Muscle layer of colon (tissue), 2 donors: ENCODE measurements around the gene AMER2.

Experiments used
- H3K27ac ChIP-seq: one replicate; pipeline ENCODE4 v1.7.0; 2013; ENCODE audit warnings: low read depth, mild to moderate bottlenecking, low read length, moderate library complexity
- H3K27me3 ChIP-seq, 2 donors: one replicate each; pipeline ENCODE4 v1.7.0; 2013; ENCODE audit warnings: low read length in 2 of 2, mild to moderate bottlenecking in 2 of 2; ENCODE audit not compliant: insufficient read depth in 2 of 2, control insufficient read depth in 1 of 2
- H3K36me3 ChIP-seq: one replicate; pipeline ENCODE4 v1.7.0; 2013; ENCODE audit warnings: mild to moderate bottlenecking, low read length; ENCODE audit not compliant: insufficient read depth
- H3K4me1 ChIP-seq: one replicate; pipeline ENCODE4 v1.7.0; 2013; ENCODE audit warnings: mild to moderate bottlenecking, low read length; ENCODE audit not compliant: insufficient read depth
- H3K4me3 ChIP-seq, 2 donors: one replicate each; pipeline ENCODE4 v1.7.0; 2013; ENCODE audit warnings: low read length in 2 of 2, low read depth in 1 of 2, mild to moderate bottlenecking in 1 of 2, moderate library complexity in 1 of 2
- H3K9ac ChIP-seq: one replicate; pipeline ENCODE4 v1.7.0; 2013; ENCODE audit warnings: low read length
- H3K9me3 ChIP-seq: one replicate; pipeline ENCODE4 v1.7.0; 2013; ENCODE audit warnings: mild to moderate bottlenecking, low read length
- donor health status: abdominal sarcoma.
- donor health status: Adenocarcinoma of cecum.

Gene AMER2, protein sequence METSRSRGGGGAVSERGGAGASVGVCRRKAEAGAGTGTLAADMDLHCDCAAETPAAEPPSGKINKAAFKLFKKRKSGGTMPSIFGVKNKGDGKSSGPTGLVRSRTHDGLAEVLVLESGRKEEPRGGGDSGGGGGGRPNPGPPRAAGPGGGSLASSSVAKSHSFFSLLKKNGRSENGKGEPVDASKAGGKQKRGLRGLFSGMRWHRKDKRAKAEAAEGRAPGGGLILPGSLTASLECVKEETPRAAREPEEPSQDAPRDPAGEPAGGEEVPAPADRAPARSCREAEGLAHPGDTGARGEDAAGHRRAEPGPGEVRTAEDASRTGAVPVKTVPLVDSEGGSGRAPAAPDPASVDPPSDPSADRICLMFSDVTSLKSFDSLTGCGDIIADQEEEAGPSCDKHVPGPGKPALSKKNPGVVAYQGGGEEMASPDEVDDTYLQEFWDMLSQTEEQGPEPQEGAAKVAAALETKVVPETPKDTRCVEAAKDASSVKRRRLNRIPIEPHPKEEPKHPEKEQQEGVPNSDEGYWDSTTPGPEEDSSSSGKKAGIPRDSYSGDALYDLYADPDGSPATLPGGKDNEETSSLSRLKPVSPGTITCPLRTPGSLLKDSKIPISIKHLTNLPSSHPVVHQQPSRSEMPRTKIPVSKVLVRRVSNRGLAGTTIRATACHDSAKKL

DNA sequence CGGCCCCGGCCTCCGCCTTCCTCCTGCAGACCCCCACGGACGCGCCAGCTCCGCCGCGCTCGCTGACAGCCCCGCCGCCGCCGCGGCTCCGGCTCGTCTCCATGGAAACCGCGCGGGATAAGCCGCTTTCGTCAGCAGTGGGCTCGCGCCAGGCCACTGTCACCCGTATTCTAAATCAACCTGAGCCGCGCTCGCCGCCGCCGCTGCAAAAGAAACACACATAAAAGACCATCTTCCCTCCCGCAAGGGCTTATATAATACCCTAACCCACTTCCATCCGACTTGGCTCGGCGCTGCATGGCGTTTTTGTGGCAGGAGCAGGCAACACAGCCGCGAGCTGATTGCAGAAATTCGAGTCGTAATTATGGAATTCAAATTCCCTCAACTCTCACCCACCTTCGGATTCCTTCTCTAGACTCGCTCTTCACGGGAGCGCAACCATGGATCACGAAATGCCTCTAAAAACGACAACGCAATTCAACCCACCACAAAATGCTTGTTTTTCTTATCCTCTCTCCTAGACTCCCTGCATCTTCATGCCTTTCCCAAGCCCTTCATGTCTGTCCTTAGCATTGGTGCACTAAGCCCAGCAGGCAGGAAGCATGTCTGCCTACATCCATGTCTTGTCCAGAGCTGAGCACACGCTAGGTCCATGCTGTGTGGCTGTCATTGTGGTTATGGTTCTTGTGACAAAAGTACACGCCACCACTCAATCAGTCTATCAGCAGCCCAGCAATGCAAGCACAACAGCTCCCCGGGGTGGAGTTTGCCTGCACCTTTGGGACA, at the start of gene AMER2:
AMER2 (minus strand) TSS at position 772 of the 786 bp plus-strand sequence; CDS start at position 103, 669 bp downstream.
- H3K36me3 ChIP-seq: no peaks in the 10 kb centered on the region
- H3K4me3 ChIP-seq: peak within 1 kb of the TSS; percentile 21 to 39
- no peak within 1 kb of the TSS for H3K9ac ChIP-seq
- H3K9me3 ChIP-seq: no peaks in the 10 kb centered on the region
- H3K27me3 ChIP-seq: peaks cover 19 to 35% of the 10 kb centered on the region in 2 donors
- peaks cover 5% of the 10 kb centered on the region for H3K4me1 ChIP-seq
- H3K27ac ChIP-seq: no peak within 1 kb of the TSS

DNA sequence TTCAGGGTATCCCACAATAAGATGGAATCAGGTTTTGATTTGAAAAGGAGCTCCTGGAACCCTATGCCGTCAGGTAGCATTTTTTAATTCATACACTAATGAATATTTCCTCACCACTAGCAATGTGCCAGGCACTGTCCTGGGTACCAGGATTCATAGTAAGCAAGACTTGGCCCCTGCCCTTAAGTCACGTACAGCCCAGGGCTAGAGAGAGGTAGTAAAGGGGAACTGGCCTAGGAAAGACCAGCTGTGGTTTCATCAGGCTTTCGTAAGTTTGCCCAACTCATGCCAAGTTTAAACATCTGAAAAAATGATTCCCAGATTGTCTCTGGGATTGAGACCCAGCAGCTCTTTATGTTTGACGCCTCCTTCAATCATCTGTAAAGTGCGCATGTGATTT, 45.9 kb upstream of the AMER2 start:
- Histone ChIP-seq H3K27ac (no peak overlapping the region), H3K36me3 (no peaks in the 10 kb centered on the region)

GRCh38 chr13:25217023-25217885, 45.2 kb upstream of the AMER2 start:
- H3K4me1 ChIP-seq: no peaks in the 10 kb centered on the region
- no peaks in the 10 kb centered on the region for H3K36me3 ChIP-seq
- H3K27me3 ChIP-seq: no peaks in the 10 kb centered on the region
- H3K27ac ChIP-seq: no peak overlapping the region
- no peak overlapping the region for H3K9ac ChIP-seq
- H3K4me3 ChIP-seq: no peak overlapping the region
- H3K9me3 ChIP-seq: no peaks in the 10 kb centered on the region

More for the DNA sequence above, 45.9 kb upstream of the AMER2 start:
- Histone ChIP-seq H3K9ac (no peak overlapping the region), H3K9me3 (no peaks in the 10 kb centered on the region), H3K4me3 (no peak overlapping the region), H3K4me1 (no peaks in the 10 kb centered on the region), H3K27me3 (no peaks in the 10 kb centered on the region)

DNA sequence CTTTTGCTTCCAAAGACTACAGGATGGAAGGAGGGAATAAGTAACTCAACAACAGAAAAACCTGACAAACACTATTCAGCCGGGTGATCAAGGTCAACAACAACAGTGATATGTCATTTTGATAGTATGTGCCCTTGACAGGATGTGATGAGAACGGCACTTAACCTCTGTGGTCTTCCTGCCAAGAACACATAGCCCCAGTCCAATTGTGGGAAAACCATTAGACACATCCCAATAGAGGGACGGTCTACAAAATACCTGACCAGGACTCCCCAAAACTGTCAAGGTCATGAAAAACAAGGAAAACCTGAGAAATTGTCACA, 43.1 kb upstream of the AMER2 start:
- Histone ChIP-seq H3K9me3 (no peaks in the 10 kb centered on the region), H3K27me3 (no peaks in the 10 kb centered on the region), H3K27ac (no peak overlapping the region), H3K9ac (no peak overlapping the region), H3K36me3 (no peaks in the 10 kb centered on the region), H3K4me3 (no peak overlapping the region), H3K4me1 (no peaks in the 10 kb centered on the region)

DNA sequence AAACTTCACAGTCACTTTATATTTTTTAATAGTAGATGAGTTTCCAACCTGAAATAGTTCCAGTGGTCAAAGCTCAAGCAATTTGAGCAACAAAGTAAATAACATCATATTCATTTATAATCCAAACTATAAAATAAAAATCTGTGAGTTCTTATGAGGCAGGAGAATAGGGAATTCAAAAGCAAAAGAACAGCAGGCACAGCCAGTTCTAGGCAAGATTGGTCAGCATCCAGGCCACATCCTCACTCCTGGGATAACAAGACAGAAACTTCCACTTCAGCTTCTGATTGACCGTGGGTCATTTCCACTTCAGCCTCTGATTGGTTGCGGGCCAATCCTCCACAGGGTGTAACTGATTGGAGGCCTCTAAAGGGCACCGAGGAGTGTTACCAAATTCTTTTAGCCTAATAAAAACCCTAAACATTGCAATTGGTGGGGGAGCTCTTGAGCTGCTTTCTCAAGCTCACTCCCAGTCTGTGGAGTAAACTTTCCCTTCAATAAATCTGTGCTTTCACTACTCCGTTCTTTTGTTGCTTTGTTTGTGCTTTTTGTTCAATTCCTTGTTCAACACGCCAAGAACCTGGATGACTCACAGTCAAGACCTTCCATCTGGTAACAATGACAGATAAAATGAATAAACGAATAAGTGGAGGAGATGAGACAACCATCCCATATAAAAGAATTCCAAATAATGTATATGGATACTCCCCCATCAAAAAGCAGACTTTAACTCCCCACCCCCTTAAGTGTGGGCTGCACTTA, 42.6 kb upstream of the AMER2 start:
- no peaks in the 10 kb centered on the region for H3K9me3 ChIP-seq
- no peak overlapping the region for H3K9ac ChIP-seq
- H3K27ac ChIP-seq: no peak overlapping the region
- H3K4me3 ChIP-seq: no peak overlapping the region
- no peaks in the 10 kb centered on the region for H3K27me3 ChIP-seq
- H3K4me1 ChIP-seq: no peaks in the 10 kb centered on the region
- no peaks in the 10 kb centered on the region for H3K36me3 ChIP-seq

- Histone ChIP-seq H3K4me1 (no peaks in the 10 kb centered on the region), H3K9me3 (no peaks in the 10 kb centered on the region), H3K36me3 (no peaks in the 10 kb centered on the region), H3K27ac (no peak overlapping the region), H3K27me3 (no peaks in the 10 kb centered on the region), H3K4me3 (no peak overlapping the region), H3K9ac (no peak overlapping the region)
Measured at GRCh38 chr13:25213715-25214114, 41.6 kb upstream of the AMER2 start.

GRCh38 chr13:25210842-25211569, 38.9 kb upstream of the AMER2 start:
- Histone ChIP-seq H3K9me3 (no peaks in the 10 kb centered on the region), H3K4me3 (no peak overlapping the region), H3K27me3 (no peaks in the 10 kb centered on the region), H3K9ac (no peak overlapping the region), H3K4me1 (no peaks in the 10 kb centered on the region), H3K27ac (no peak overlapping the region), H3K36me3 (no peaks in the 10 kb centered on the region)

- Histone ChIP-seq H3K4me3 (no peak overlapping the region), H3K27me3 (no peaks in the 10 kb centered on the region), H3K9ac (no peak overlapping the region), H3K9me3 (no peaks in the 10 kb centered on the region), H3K27ac (no peak overlapping the region), H3K36me3 (no peaks in the 10 kb centered on the region), H3K4me1 (no peaks in the 10 kb centered on the region)
Measured at GRCh38 chr13:25207291-25207810, 35.3 kb upstream of the AMER2 start.

DNA sequence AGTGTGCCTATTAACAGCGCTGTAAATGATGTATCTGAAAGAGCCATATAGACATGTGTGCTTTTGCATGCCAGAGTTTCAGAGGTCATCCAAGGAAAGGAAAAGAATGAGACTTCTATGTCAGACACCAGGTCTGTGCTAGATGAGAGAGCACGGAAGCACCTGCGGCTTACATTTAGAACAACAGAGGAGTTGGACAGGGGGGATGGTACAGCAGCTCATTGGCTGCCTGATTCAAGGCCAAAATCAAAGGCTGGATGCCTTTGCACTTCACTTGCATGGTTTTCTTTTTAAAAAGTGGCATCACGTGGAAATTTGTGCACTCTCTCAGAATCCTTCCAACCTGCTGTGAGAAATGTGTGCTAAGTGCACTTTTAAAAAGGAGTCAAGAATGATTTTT, 32.8 kb upstream of the AMER2 start:
- Histone ChIP-seq H3K27me3 (no peaks in the 10 kb centered on the region), H3K4me1 (no peaks in the 10 kb centered on the region), H3K36me3 (no peaks in the 10 kb centered on the region), H3K9me3 (no peaks in the 10 kb centered on the region), H3K27ac (no peak overlapping the region), H3K9ac (no peak overlapping the region), H3K4me3 (no peak overlapping the region)
